ENCODE data around the gene GDF10.

Gene GDF10

GRCh38 chr10:47321521-47322195, 21.7 kb downstream of the GDF10 start:
- H3K27me3 ChIP-seq (ENCODE audit: low read depth, low read length) = no peaks in the 10 kb centered on the region
- no peak for TF ChIP-seq CTCF (IDR thresholded peaks at IDR 0.05; ENCODE audit: low read depth, low read length)
- no peak for TF ChIP-seq EZH2phosphoT487 (IDR thresholded peaks at IDR 0.05; ENCODE audit: low read depth)
- no peak overlapping the region for H3K4me2 ChIP-seq (ENCODE audit: low read length)

GRCh38 chr10:47322300-47323061, 22.5 kb downstream of the GDF10 start, which contains the start of gene GDF2:
TSS of gene GDF2 (plus strand) at chr10:47322454. CDS start at chr10:47322669, 215 bp downstream.
- H3K27me3 ChIP-seq (ENCODE audit: low read depth, low read length) = no peaks in the 10 kb centered on the region
- TF ChIP-seq EZH2phosphoT487 (IDR thresholded peaks at IDR 0.05; ENCODE audit: low read depth) (no peak), CTCF (IDR thresholded peaks at IDR 0.05; ENCODE audit: low read depth, low read length) (no peak)
- no peaks in the 10 kb centered on the region for H3K9me3 ChIP-seq (ENCODE audit: insufficient read depth, low read length)
- no peak within 1 kb of the TSS for H2AFZ ChIP-seq (ENCODE audit: low read depth, low read length)
- no peaks in the 10 kb centered on the region for H3K36me3 ChIP-seq (replicated peaks; ENCODE audit: low read depth, low read length)
- H3K4me3 ChIP-seq (ENCODE audit: low read length) = no peak within 1 kb of the TSS
- H3K4me2 ChIP-seq (ENCODE audit: low read length) = no peak within 1 kb of the TSS
- no peaks in the 10 kb centered on the region for H3K4me1 ChIP-seq (ENCODE audit: low read length)
- H3K27ac ChIP-seq (ENCODE audit: low read length) = no peak within 1 kb of the TSS
- H3K9ac ChIP-seq (ENCODE audit: low read length) = no peak within 1 kb of the TSS
- H4K20me1 ChIP-seq (ENCODE audit: insufficient read depth, low read length) = no peaks in the 10 kb centered on the region
- H3K79me2 ChIP-seq (ENCODE audit: low read length) = no peaks in the 10 kb centered on the region

More at GRCh38 chr10:47321521-47322195, 21.7 kb downstream of the GDF10 start:
- Histone ChIP-seq H3K27ac (ENCODE audit: low read length) (no peak overlapping the region), H2AFZ (ENCODE audit: low read depth, low read length) (no peak overlapping the region), H3K9me3 (ENCODE audit: insufficient read depth, low read length) (no peaks in the 10 kb centered on the region), H3K4me3 (ENCODE audit: low read length) (no peak overlapping the region), H4K20me1 (ENCODE audit: insufficient read depth, low read length) (no peaks in the 10 kb centered on the region), H3K9ac (ENCODE audit: low read length) (no peak overlapping the region), H3K4me1 (ENCODE audit: low read length) (no peaks in the 10 kb centered on the region), H3K36me3 (replicated peaks; ENCODE audit: low read depth, low read length) (no peaks in the 10 kb centered on the region), H3K79me2 (ENCODE audit: low read length) (no peaks in the 10 kb centered on the region)

GRCh38 chr10:47323087-47323486, 23.1 kb downstream of the GDF10 start:
- Histone ChIP-seq H3K4me3 (ENCODE audit: low read length) (no peak overlapping the region), H3K36me3 (replicated peaks; ENCODE audit: low read depth, low read length) (no peaks in the 10 kb centered on the region), H3K79me2 (ENCODE audit: low read length) (no peaks in the 10 kb centered on the region), H3K4me1 (ENCODE audit: low read length) (no peaks in the 10 kb centered on the region), H3K9me3 (ENCODE audit: insufficient read depth, low read length) (no peaks in the 10 kb centered on the region), H4K20me1 (ENCODE audit: insufficient read depth, low read length) (no peaks in the 10 kb centered on the region), H3K27me3 (ENCODE audit: low read depth, low read length) (no peaks in the 10 kb centered on the region), H3K27ac (ENCODE audit: low read length) (no peak overlapping the region), H3K4me2 (ENCODE audit: low read length) (no peak overlapping the region), H3K9ac (ENCODE audit: low read length) (no peak overlapping the region), H2AFZ (ENCODE audit: low read depth, low read length) (no peak overlapping the region)
- TF ChIP-seq CTCF (IDR thresholded peaks at IDR 0.05; ENCODE audit: low read depth, low read length) = no peak
- TF ChIP-seq EZH2phosphoT487 (IDR thresholded peaks at IDR 0.05; ENCODE audit: low read depth) = no peak

- Histone ChIP-seq H3K79me2 (ENCODE audit: low read length) (no peaks in the 10 kb centered on the region), H3K27me3 (ENCODE audit: low read depth, low read length) (no peaks in the 10 kb centered on the region), H3K4me3 (ENCODE audit: low read length) (no peak overlapping the region), H3K36me3 (replicated peaks; ENCODE audit: low read depth, low read length) (no peaks in the 10 kb centered on the region), H3K4me2 (ENCODE audit: low read length) (no peak overlapping the region), H3K4me1 (ENCODE audit: low read length) (no peaks in the 10 kb centered on the region), H3K9ac (ENCODE audit: low read length) (no peak overlapping the region), H2AFZ (ENCODE audit: low read depth, low read length) (no peak overlapping the region), H3K27ac (ENCODE audit: low read length) (no peak overlapping the region), H4K20me1 (ENCODE audit: insufficient read depth, low read length) (no peaks in the 10 kb centered on the region), H3K9me3 (ENCODE audit: insufficient read depth, low read length) (no peaks in the 10 kb centered on the region)
- TF ChIP-seq EZH2phosphoT487 (IDR thresholded peaks at IDR 0.05; ENCODE audit: low read depth) (no peak), CTCF (IDR thresholded peaks at IDR 0.05; ENCODE audit: low read depth, low read length) (no peak)
Measured at GRCh38 chr10:47323636-47324296, 23.8 kb downstream of the GDF10 start.

All from OCI-LY3 (cell line).